Activated gamma-delta T cell treated with anti-CD3 and anti-CD28 coated beads, Interleukin-2, amount 50 U/mL, for 16 hours (primary cell): ENCODE data around the gene LRFN5.

ENCODE experiments used
- DNase-seq: peaks from one replicate; pipeline ENCODE4 v3.0.0-alpha.2; 2020; ENCODE audit warnings: low read depth

The LRFN5 gene

GRCh38 chr14:41773536-41774279 is 167.0 kb downstream of the LRFN5 start:
- DNase-seq: no peak

DNA sequence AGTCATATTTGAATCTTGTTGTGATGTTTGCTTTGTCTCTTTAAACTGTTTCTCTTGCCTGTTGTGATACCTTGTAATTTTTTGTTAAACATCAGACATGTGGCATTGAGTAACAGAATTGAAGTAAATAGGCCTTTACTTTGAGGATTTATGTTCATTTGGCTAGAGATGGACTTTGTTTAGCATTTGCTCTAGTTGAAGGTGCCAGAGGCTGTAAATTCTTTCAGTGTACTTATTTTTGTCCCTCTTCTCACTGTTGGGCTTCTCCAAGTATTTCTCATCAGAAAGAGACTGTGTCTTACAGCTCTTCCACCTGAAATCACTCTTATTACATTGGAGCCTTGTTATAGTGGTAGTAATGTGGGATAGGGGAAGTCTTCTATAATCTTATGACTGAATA is 175.8 kb downstream of the LRFN5 start:
- no peak for DNase-seq

GRCh38 chr14:41783403-41783802 is 176.7 kb downstream of the LRFN5 start:
- no peak for DNase-seq

- DNase-seq: no peak
These were observed 179.0 kb downstream of the LRFN5 start for GRCh38 chr14:41785696-41786095.

DNA sequence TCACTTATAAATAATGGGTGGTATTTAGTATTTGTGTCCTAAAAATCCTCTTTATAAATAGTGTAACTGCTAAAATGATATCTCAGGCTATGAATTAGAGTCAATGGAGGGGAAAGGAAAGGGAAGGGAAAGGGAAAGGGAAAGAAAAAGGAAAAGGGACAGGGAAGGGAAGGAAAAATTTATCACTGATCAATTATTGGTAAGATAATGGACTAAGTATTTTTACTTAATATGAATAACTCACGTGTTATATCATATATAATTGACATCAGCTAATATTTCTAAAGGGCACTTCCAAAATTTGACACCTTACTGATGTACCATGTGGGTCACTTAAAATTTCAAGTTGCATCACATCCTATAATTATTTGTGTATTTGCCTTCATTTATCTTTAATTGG is 193.1 kb downstream of the LRFN5 start:
- no peak for DNase-seq

DNA sequence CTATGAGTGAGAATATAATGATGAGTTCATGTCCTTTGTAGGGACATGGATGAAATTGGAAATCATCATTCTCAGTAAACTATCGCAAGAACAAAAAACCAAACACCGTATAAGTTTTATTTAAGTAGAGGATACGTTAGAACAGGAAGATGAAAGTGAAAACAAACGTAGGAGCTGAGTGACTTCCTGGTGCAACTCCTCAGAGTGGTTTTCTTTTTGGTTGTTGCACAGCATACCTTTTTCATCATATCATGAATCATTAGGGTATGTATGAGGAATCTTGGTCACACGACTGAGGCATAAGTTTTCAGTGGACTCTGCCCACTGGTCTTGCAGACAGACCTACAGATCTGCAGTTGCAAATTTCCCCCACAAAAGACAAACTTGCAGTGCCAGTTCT is 199.0 kb downstream of the LRFN5 start:
- no peak for DNase-seq

DNA sequence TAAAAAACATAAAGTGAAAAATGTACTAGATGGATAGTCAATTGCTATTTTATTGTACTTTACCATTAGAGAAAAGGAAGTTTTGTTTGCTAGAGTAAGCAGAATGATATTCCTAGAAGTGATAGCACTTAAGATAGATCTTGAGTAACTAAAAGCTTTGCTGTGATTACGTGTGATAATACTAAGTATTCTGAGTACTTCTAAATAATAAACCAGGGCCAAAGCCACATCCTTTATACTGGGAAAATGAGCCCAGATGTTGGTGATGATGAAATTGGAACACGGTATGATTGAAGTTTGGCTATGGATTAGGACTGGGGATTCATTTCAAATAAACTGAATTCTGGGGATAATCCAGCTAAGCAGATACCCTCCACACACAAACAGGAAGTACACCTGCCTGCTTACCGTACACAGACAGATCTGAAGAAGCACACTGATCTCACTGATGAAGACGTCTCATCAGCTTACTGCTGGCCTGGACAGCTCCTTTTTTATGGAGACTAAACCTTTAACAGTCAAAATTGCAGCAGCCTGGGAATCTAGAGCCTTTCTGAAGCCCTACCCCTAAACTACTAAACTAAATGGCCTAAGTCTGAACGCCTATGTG is 199.8 kb downstream of the LRFN5 start:
- no peak for DNase-seq

GRCh38 chr14:41810362-41810761 is 203.7 kb downstream of the LRFN5 start:
- no peak for DNase-seq

DNA sequence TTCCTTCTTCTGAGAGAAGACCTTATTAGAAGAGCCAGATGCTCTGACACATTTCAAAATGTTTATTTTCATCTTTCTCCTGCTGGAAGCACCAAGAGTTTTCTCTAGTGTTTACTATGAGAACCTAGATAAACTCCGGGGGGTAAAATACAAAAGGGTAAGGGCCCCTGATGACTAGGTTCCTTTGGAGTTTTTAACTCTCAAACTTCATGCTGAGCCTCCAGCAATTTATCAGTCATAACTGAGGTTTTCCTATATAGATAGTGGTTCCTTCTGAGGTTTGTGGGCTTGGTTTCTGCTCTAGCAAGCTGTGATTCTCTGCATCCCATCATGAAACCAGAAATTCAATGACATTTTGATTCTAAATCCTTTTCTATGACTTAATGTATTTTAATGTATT is 210.9 kb downstream of the LRFN5 start:
- no peak for DNase-seq

DNA sequence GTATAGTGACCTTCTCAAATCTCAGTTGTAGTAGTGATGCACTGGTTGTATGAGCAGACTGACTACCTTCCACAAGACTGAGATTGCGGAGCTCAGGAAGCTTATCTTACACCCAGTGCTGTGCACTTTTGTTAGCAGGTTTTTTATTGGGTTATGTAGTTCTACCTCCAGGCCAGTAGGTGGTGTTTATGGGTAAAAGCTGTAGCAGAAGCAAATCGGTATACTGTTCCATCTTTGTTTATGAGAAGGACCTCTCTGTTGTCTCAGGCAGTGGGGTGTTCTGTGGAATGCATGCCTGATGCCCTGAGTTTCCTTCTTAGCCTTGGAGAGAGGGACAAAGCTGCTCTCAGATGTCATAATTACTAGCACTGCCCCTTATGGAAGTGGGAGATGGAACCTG is 217.8 kb downstream of the LRFN5 start:
- no peak for DNase-seq

DNA sequence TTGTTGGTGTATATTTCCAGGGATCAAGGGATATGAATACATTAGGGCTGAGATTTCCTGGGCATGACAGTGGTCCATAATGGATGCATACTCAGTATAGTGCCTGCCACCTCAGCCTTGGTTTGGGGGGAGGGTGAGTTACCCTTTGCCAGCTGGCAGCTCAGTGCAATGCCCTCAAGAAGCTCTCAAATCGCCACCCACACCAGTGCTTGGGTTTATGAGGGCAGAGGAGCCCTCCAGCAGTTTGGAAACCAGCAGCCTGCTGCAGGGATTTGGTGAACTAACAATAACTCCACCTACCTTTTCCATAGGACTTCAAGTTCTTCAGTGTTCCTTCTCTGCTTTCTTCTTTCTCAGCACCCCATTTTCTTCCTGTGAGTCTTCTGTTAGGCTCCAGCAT is 218.9 kb downstream of the LRFN5 start:
- no peak for DNase-seq

DNA sequence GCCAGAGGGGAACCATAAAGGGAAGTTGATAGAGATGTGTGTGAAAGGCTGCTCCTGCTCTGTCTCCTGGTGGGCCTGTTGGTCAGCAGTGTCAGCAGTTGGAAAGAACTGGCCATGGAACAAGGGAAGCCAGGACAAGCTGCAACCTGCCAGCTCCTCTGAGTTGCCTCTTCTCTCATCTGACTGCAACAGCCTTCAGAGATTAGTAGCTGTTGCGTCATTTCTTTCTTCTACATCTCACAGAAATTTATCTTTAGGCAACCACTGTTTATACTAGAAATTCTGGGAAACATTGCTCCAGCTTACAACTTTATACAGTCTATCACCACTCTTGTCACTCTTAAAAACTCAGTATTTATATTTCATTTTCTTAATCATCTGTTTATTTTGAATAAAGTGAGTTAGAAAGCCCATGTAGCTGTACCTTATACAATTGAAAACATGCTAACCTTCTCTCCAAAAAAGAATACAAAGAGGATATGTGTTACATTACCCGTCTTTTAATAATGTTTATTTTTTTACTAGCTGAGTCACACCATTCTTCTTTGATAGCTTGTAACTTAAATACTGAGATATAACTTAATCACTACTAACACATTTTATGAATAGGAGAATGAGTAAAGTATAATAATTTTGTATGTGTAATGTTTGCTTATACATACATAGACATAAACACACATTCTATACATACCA is 224.2 kb downstream of the LRFN5 start:
- DNase-seq: no peak

GRCh38 chr14:41839661-41840060 is 233.0 kb downstream of the LRFN5 start:
- no peak for DNase-seq

DNA sequence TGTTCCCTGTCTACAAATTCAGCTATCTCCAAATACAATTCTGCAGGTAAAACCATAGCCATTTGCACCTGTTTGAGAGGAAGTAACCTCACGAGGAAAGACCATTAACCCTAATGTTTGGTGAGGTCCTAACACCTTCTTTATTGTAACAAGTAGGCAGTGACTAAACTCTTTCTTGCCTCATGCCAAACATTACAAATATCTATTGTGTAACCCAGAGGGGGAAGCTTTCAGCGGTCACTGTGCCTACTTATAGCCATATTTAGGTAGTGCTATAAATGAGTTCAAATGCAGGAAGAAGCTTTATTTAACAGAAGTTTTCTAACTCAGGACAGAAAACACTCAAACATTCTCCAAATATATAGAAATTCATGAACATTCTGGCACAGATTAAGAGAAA is 252.7 kb downstream of the LRFN5 start:
- DNase-seq: no peak

DNA sequence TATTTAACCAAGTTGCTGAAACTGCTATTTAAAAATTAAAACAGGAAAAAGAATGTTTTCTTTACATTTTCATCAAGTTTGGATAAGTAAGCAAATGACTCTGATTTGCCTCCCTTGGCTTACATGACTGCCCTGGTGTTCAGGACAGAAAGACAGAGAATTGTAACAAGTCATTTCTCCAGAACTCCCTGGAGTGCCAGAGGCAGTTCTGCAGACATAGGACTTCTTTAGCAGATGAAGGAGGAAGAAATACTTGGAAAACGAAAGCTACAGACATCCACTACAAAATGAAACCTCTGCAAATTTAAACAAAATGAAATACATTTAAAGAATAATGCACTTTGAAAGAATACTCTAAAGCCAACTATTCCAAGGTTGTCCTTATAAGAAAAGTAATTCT is 253.9 kb downstream of the LRFN5 start:
- DNase-seq: no peak

- no peak for DNase-seq
These were observed 259.2 kb downstream of the LRFN5 start for GRCh38 chr14:41865894-41866293.

- DNase-seq: no peak
These were observed 261.7 kb downstream of the LRFN5 start for GRCh38 chr14:41868396-41868795.

DNA sequence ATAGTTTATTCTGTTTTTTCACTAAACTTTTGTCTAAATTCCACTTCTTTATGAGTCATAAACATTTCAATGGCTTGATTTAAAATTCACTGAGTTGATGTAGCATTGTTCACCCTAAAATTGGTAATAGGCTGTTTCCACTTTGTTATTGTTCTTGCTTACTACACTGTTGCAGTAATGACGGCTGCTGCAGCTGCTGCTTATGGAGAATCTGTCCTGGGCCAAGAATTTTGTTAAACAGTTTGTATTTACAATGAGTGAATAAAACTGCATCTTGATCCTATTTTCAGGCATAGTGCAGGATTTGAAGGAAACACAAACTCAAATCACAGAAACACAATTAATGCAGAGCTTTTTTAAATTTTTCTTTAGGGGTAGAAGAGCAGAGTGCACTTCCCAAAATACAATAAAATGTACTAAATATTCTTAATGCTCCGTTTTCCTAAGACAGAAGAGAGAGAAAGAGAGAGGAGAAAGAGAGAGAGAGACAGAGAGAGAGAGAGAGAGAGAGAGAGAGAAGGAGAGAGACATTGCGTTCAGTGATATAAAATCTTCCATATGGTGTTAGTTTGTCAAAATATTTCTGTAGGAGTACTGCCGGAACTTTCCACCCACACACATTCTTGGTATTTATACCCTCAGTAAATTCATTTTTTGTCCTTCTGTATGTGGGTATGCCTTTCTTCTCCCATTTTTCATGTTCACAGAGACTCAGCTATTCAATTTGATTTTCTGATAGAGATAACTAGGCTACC is 266.4 kb downstream of the LRFN5 start:
- DNase-seq: no peak

- no peak for DNase-seq
These were observed 267.1 kb downstream of the LRFN5 start for GRCh38 chr14:41873686-41874317.

GRCh38 chr14:41875116-41875515 is 268.4 kb downstream of the LRFN5 start:
- DNase-seq: no peak

DNA sequence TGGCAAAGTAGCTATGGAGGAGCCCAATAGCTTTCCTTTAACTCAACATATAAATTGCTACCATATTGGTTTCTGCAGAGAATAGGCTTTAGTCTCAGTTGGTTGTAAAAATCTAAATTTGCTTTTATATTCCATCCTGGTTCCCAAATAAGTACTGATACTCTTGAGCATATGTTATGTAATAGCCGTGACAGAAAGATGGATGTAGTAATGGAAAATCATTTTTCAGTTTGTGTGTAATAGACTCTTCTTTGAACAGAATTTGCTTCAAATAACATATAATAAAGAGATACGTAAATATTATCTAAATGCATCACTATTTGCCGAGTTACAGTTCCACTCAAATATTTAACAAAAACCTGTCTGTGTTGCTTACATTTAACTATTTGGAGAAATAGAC is 271.6 kb downstream of the LRFN5 start:
- no peak for DNase-seq

DNA sequence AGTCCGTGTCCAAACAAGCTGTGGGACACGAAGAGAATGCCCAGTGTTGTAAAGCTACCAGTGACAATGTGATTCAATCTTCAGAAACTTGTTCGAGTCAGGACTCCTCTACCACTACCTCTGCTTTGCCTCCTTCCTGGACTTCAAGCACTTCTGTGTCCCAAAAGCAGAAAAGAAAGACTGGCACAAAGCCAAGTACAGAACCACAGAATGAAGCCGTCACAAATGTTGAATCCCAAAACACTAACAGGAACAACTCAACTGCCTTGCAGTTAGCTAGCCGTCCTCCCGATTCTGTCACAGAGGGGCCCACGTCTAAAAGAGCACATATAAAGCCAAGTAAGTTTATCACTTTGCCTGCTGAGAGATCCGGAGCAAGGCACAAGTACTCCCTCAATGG is 284.9 kb downstream of the LRFN5 start:
- no peak for DNase-seq
